ENCODE data around the gene DNAH11.

- TF ChIP-seq, protein P1, sequence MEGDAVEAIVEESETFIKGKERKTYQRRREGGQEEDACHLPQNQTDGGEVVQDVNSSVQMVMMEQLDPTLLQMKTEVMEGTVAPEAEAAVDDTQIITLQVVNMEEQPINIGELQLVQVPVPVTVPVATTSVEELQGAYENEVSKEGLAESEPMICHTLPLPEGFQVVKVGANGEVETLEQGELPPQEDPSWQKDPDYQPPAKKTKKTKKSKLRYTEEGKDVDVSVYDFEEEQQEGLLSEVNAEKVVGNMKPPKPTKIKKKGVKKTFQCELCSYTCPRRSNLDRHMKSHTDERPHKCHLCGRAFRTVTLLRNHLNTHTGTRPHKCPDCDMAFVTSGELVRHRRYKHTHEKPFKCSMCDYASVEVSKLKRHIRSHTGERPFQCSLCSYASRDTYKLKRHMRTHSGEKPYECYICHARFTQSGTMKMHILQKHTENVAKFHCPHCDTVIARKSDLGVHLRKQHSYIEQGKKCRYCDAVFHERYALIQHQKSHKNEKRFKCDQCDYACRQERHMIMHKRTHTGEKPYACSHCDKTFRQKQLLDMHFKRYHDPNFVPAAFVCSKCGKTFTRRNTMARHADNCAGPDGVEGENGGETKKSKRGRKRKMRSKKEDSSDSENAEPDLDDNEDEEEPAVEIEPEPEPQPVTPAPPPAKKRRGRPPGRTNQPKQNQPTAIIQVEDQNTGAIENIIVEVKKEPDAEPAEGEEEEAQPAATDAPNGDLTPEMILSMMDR (IDR thresholded peaks at IDR 0.05): no peak
- no peak for TF ChIP-seq POLR2AphosphoS5 (IDR thresholded peaks at IDR 0.05)
These were observed 28.8 kb upstream of the DNAH11 start for GRCh38 chr7:21514062-21514461.
